ENCODE measurements around the gene PDC.

DNA sequence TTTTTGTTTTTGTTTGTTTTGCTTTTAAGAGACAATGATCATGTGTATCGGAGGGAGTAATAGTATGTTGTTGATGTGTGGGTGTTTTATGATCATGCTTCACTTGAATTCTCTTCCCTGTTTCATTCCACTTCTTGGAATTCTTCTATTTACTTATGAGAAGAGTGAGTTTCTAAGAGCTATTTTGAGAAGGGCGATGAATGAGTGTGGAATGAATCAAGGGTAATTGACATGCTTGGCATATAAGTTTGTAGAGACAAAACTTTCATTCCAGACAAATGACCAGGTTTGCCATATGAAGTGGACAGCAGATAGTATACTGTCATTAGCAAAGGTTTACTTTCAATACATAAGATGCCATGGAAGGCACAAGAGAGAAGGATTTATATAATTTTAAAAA is 42.3 kb upstream of the PDC start:
- TF ChIP-seq POLR2A (IDR thresholded peaks at IDR 0.05) = no peak
- TF ChIP-seq, protein P1, sequence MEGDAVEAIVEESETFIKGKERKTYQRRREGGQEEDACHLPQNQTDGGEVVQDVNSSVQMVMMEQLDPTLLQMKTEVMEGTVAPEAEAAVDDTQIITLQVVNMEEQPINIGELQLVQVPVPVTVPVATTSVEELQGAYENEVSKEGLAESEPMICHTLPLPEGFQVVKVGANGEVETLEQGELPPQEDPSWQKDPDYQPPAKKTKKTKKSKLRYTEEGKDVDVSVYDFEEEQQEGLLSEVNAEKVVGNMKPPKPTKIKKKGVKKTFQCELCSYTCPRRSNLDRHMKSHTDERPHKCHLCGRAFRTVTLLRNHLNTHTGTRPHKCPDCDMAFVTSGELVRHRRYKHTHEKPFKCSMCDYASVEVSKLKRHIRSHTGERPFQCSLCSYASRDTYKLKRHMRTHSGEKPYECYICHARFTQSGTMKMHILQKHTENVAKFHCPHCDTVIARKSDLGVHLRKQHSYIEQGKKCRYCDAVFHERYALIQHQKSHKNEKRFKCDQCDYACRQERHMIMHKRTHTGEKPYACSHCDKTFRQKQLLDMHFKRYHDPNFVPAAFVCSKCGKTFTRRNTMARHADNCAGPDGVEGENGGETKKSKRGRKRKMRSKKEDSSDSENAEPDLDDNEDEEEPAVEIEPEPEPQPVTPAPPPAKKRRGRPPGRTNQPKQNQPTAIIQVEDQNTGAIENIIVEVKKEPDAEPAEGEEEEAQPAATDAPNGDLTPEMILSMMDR (IDR thresholded peaks at IDR 0.05) = no peak
